Amniotic epithelial cell (primary cell): ENCODE data around the gene TRABD2A.
"Not testable (repeated sequence)": the region's sequence is repeated elsewhere in the genome, so short reads cannot be mapped to it uniquely, and the experiment has no call there.

Source experiments
- DNase-seq: peaks from one replicate; pipeline ENCODE4 v3.0.0-alpha.2; 2010; ENCODE audit warnings: low read depth

The TRABD2A gene

DNA sequence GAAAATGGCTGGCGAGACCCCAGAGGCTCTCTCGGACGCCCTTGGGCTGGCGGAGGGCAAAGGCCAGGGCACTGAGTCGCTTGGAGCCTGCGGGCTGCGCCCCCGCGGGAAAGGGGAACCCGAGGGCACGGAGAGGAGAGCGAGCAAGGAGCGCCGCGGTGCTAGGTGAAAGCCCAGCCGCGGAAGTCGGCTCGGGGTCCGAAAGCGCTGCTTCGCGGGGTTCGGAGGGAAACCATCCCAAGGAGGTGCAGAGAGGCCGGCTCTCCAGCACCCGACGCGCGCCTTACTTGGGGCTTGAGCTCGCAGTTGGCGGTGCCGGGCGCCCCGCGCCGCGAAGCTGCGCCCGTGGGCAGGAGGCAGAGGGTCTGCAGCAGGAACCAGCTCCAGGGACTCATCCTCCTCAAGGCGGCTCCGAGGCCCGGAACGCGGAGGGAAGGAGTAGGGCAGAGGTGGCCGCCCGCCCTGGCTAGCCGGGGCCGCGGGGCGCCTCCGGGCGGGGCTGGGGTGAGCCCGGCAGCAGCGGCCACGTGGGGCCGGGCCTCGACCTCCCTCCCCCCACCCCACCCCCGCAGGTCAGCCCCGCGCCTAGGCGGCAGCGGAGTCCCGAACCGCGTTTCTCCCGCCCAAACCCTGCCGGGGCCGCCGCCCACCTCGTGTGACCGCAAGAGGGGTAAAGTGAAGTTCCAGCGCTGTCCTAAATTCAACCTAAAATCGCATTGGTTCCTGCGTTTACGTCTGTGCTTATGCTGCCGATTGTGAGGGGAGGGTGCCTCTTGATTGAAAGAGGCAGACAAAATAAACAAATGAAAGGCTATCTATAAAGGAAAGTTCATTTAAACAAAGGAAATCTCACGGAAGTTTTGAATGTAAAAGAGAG lies at the start of gene TRABD2A:
TRABD2A (minus strand) TSS at position 440 of the 877 bp plus-strand sequence; CDS start at position 395, 45 bp downstream.
- no peak for DNase-seq

- DNase-seq = no peak
Measured at GRCh38 chr2:84927275-84927627, 46.4 kb upstream of the TRABD2A start.

- peak; percentile 69 for DNase-seq
Measured at GRCh38 chr2:84925724-84926376, 45.0 kb upstream of the TRABD2A start.

- DNase-seq = no peak
Measured at GRCh38 chr2:84925336-84925723, 44.4 kb upstream of the TRABD2A start.

DNA sequence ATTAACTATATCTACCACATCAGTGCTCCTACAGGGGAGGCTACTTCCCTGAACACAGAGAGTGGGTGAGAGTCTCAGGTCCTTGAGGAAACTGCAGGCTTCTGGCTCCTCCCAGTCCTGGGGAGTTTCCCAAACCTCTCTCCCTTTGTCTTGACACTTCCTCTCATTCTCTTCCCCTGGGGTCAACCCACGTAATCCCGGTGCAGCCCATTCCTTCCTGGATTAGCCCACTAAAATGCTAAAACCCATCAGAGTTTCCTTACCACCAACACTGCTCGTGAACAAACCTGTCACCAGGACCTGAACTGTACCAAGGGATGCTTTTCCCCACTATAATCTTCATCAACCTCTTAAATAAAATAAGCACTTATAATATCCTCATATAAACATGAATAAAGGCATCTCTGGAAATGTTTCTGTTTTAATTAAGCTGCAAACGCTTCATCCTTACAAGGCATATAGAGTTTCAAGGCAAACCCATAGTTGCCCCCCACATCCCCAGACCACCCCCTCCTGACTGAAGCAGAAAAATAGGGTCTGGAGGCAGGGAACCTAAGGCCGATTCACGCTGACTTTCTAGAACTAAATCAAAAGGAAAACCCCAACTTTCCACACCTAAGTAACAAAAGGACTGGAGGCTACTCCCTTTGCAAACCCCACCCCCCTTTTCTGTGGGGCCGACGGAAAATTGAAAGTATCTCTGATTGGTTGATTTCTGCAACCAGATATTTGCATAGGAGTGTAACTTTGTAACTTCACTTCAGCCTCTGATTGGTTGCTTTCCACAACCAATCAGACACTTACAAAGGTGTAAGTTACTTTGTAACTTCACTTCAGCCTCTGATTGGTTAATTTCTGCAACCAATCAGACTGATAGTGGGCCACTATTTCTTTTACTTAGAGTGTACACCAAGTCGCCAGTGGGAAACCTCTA lies 43.6 kb upstream of the TRABD2A start:
- DNase-seq = peak; percentile 75

GRCh38 chr2:84923009-84923408 lies 42.1 kb upstream of the TRABD2A start:
- no peak for DNase-seq

- DNase-seq = peak; percentile 96
Measured at GRCh38 chr2:84919885-84920580, 39.1 kb upstream of the TRABD2A start.

DNA sequence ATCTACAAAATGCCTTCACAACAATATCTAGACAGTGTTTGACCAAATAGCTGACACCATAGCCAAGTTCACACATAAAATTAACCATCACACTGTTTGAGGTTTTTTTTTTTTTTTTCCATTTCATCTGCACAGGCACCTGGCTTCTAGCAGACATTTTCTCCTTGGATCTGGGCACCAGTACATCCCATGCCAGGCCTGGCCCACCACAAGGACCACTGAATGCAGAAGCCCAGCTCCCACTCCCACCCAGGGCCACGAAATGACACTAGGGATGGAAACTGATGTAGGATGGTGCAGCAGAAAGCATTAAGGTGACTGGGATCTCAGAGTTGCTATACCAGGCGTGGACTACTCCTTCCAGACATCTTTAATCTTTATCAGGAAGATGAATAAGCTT lies 37.5 kb upstream of the TRABD2A start:
- no peak for DNase-seq

- DNase-seq = not testable (repeated sequence)
Measured at GRCh38 chr2:84917821-84918220, 36.9 kb upstream of the TRABD2A start.

DNA sequence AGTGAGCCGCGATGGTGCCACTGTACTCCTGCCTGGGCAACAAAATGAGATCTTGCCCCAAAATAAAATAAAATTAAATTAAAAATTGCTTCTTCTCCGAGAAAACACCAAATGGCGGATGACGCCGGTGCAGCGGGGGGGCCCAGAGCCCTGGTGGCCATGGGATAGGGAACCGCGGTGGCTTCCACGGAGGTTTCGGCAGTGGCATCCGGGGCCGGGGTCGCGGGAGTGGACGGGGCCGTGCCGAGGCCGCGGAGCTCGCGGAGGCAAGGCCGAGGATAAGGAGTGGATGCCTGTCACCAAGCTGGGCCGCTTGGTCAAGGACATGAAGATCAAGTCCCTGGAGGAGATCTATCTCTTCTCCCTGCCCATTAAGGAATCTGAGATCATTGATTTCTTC lies 34.8 kb upstream of the TRABD2A start:
- DNase-seq = not testable (repeated sequence)

DNA sequence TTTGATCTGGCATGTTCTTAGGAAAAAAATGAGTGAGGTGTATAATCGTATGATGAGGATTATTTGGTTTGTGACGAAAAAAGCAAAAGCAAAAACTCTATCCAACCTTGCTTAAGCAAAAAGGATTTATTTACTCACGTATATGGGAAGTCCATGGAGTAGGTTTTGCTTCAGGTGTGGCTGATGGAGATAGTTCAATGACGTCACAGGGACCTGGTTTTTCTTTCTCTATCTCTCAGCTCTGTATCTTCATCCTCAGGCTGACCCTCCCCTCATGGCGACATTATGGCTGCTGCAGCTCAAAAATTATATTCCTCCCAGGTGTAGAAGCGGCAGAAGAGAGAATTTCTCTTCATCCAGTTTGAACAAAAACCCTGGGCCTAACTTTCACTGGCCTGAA lies 33.5 kb upstream of the TRABD2A start:
- no peak for DNase-seq

GRCh38 chr2:84912984-84913383 lies 32.1 kb upstream of the TRABD2A start:
- DNase-seq = no peak

DNA sequence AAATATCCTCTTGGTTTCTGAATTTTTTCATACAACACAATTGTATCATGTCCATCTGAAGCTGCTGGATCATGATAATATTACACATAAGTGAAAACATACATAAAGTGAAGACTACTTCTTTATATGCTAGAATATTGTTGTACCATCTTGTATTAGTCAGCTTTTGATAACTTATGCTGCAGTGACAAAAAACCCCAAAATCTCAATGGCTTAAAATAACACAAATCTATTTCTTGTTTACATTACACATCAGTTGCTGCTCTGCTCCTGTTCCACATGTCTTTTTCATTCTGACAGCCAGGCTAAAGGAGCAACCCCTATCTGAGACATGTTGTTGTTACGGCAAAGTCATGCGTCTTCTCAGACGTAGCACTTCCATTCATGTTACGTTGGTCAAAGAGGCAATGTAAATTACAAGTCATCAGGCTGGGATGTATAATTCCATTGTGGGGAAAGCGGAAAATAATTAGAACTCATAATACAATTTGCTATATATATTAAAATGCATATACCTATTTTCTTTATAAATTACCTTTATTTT lies 30.3 kb upstream of the TRABD2A start:
- DNase-seq = no peak

- DNase-seq = no peak
Measured at GRCh38 chr2:84908948-84909713, 28.2 kb upstream of the TRABD2A start.

DNA sequence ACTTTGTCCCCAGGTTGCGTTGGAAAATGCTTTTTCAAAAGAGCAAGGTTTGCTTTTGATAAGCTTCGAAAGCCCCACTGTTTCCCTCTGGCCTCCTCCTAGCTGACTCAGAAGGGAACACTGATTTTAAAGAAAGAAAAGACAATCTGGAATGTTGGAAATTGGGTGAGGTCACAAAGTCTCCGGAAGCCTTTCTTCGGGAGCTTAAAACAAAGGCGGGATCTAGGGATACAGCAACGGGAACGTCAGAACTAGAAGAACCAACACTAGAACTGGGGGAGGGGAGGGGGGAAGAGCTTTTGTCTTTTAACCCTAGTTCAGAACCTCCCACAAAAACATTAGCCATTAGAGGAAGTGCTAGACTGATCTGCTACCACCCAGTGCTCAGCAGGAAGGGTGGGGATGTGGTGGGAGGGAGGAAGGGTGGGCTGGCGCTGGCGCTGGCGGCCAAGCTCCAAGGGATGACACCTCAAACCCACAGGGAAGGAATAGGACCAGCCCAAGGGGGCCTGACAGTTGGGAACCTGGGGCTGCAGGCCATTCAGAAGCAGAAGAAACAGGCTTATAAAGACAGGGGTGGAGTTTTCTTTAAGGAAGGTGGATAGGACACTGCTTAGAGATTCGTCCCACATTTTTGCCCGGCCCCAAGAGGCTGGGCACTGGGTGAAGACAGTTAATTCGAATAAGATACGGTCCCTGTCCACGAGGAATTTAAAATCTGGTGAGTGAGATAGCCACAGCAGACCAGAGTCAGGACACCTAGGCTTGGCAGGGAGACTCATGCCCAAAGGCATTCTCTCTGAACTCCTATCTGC lies 26.2 kb upstream of the TRABD2A start:
- peak; percentile 85 for DNase-seq

DNA sequence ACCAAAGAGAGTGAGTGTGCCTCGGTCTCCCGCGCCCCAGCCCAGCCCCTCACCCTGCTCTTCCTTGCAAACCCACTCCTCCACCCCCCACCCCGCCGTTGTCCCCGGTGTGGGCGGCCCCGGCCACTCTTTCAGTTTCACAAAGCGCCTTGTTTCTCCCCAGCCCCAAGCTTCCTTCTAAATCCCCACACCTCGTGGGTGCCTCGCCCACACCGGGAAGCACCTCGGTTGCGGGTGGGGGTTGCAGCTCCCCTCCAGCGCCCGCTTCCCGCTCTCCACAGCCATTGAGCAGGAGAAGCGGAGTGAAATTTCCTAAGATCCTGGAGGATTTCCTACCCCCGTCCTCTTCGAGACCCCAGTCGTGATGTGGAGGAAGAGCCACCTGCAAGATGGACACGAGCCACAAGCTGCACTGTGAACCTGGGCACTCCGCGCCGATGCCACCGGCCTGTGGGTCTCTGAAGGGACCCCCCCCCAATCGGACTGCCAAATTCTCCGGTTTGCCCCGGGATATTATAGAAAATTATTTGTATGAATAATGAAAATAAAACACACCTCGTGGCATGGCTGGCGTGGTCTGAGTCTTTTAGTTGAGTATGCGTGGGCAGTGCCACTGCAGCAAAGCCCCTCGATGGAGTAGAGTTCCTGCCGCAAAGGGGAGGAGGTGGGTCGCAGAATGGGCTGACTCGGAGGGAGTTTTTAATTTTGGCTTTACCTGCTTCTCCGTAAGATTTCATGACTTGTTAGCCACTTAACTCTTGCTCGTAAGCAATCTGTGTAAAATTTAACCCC lies 25.4 kb upstream of the TRABD2A start:
- no peak for DNase-seq

DNA sequence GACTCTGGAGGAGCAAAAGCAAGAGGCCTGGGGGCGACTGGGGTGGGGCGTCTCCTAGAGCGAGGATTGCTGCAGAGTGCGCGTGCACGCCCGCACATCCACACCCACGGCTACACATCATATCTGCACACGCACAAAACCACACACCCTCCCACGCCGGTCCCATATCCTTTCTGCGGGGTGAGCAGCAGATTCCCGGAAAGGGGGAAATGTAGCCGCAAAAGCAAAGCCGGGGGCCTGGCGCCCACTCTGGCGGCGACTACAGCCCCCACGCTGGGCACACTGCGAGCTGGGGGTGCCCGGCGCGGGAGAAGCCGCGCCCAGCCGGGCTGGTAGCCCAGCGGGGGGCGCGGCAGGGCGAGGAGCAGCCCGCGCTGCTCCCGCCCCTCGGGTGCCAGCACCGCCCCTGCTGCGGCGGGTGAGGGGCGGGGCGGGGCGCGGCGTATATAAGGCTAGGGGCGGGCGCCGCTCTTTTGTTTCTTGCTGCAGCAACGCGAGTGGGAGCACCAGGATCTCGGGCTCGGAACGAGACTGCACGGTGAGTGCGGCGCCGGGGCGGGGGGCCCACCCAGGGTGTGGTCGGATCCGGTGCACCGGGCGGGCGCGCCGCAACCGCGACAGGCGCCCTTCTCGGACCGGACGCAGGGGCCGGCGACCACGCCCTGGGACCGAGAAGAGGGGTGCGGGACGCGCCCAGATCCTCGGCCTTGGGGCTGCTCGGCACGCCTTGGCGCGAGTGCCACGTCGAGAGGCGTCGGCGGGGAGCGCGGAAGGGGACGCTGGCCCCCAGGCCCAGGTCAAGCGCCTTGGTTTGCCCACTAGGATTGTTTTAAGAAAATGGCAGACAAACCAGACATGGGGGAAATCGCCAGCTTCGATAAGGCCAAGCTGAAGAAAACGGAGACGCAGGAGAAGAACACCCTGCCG lies 24.6 kb upstream of the TRABD2A start, which contains the start of gene TMSB10:
TMSB10 (plus strand) TSS at position 476 of the 927 bp plus-strand sequence.
- DNase-seq = peak; percentile 82

DNA sequence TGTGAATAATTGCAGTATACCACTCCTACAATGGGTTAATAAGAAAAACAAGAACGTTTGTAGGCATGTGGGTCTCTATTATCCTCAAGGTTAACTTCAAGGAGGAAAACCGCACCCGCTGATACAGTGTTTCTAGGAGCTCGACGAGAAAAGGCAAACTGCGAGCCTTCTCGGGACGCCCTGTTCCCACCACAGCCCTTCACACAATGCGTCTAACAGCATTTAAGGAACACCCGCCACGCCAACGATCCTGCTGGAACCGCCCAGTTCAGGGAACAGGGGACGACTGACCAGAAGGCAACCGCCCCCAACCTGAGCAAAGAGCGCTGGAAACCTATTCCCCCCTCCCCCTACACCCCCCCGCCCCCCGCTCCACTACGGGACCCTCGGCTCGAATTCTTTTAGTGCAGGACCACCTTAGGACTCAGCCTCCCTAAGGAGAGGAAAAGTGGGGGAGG lies 23.9 kb upstream of the TRABD2A start:
- DNase-seq = peak; percentile 84
